Activated CD4-positive, alpha-beta T cell treated with anti-CD3 and anti-CD28 coated beads for 24 hours (primary cell): ENCODE measurements around the gene MINK1.

Source experiments
- DNase-seq, 2 donors: peaks; one replicate each; pipeline ENCODE4 v3.0.0-alpha.2; 2020; ENCODE audit warnings: low read depth in 2 of 2

The MINK1 gene

DNA sequence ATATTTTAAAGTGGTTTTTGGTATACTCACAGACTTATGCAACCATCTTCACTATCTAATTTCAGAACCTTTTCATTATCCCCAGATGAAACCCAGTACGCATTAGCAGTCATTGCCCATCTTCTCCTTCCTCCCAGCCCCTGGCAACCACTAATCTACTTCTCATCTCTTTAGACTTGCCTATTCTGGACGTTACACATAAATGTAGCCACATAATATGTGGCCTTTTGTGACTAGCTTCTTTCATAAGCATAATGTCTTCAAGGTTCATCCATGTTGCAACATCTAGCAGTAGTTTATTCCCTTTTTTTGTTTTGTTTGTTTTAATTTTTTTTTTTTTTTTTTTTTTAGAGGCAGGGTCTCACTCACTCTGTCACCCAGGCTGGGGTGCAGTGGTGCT, 37.7 kb downstream of the MINK1 start:
- DNase-seq, result no peak

DNA sequence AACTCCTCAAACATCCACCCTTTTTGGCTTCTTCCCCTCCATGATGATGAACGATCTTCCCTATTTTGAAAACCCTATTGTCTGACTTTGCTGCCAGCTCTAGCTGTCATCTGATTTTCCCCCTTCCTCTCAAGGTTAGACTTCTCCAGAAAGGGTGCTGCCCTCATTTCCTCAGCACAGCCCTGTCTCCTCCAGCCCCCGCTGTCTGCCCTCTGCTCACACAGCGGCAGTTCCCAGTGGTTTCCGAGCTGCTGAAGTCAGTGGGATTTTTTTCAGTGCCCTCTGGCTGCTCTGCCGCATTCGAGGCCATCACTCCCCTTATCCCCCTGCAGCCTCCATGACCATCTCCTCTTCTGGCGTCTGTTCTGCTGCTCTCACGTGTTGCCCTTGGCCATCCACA, 39.6 kb downstream of the MINK1 start:
- no peak for DNase-seq

DNA sequence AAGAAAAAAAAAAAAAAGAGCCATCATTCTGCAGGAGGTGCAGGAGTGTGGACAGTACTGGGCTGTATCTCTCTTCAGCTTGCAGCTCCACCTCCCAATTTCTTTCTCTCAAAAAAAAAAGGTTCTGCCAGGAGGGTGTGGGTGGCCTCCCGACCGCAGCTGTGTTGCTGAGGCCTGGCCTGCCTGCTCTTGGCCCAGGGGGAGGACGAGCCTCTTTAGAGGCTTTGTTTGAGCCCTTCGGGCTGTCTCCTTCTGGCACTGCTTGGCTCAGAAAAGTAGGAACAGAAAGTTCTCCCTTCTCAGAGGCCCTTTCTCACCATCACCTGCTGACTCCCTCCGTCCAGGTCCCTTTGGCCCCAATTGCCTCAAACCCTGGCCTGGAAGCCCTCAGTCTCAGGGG, 43.9 kb downstream of the MINK1 start:
- DNase-seq, result no peak

DNA sequence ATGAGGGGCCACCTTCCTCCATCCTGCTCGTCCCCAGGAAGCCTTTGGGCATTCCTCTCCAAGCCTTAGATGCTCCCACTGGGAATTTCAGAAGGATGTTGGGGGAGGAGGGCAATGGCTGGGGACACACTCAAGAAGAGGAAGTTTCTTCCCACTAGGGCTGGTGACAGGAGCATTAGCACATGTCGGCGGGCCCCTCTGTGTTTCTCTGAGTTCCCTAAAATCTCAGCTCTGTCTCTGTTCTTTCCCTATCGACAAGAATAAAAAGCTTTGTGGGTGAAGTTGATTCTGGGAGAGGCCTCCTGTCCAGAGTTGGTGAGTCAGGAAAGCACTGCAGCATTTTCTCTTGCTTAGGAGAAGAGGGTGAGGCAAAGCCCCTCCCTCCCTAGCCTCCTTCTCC, 46.5 kb downstream of the MINK1 start:
- no peak for DNase-seq

DNA sequence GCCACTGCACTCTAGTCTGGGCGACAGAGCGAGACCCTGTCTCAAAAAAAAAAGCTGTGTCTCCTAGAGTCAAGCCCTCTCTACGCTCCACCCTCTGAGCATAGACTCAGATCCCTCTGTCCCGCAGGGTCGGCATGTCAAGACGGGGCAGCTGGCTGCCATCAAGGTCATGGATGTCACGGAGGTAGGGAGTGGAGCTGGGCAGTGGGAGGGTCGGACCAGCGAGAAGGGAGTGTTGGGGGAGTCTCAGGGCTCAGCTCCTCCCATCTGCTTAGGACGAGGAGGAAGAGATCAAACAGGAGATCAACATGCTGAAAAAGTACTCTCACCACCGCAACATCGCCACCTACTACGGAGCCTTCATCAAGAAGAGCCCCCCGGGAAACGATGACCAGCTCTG, 47.7 kb downstream of the MINK1 start:
- DNase-seq, result no peak

- DNase-seq, result peak; percentile 48 to 49
Observed at GRCh38 chr17:4881761-4882555, 48.8 kb downstream of the MINK1 start.

DNA sequence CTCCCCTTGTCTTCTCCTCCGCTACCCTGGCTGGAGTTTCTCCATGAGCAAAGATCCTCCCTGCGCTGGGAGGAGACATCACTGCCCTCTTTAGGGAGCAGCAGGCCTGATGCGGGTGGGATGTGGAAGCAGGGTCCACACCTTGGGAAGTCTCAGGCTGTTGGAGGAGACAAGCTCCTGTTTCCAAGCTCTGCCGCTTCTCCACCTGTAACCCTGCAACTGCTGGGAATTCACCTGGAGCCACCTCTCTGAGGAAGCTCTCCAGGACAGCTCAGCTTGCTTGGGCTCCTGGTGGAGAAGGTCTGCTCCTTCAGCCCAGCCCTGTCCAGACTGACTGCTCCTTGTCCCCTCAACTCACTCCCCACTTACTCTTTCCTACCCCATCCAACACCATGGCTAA, 51.3 kb downstream of the MINK1 start:
- no peak for DNase-seq

DNA sequence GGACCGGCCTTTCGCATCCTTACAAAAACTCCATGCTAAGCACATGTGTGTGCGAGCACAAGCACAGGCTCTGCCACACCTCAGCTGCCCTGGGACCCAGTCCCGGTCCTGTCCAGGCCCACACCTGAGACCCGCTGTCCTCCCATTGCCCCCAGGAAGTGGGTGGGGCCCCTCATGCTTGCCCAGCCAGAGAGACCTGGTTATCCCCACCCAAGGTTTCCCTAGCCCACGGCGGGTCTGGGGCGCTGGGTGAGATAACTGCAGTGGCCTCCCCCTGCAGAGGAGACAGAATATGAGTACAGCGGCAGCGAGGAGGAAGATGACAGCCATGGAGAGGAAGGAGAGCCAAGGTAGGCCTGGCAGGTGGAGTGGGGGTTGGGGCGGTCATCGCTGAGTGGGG, 53.7 kb downstream of the MINK1 start:
- no peak for DNase-seq

DNA sequence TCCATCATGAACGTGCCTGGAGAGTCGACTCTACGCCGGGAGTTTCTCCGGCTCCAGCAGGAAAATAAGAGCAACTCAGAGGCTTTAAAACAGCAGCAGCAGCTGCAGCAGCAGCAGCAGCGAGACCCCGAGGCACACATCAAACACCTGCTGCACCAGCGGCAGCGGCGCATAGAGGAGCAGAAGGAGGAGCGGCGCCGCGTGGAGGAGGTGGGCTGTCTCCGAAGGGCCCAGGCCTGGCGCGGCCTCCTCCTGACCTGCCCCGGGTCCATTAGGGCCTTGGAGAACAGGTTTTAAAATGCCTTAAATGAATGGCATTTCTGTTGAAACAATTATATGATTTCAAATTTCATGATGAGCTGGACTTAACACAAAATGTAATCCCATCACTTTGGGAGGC, 54.4 kb downstream of the MINK1 start:
- no peak for DNase-seq

DNA sequence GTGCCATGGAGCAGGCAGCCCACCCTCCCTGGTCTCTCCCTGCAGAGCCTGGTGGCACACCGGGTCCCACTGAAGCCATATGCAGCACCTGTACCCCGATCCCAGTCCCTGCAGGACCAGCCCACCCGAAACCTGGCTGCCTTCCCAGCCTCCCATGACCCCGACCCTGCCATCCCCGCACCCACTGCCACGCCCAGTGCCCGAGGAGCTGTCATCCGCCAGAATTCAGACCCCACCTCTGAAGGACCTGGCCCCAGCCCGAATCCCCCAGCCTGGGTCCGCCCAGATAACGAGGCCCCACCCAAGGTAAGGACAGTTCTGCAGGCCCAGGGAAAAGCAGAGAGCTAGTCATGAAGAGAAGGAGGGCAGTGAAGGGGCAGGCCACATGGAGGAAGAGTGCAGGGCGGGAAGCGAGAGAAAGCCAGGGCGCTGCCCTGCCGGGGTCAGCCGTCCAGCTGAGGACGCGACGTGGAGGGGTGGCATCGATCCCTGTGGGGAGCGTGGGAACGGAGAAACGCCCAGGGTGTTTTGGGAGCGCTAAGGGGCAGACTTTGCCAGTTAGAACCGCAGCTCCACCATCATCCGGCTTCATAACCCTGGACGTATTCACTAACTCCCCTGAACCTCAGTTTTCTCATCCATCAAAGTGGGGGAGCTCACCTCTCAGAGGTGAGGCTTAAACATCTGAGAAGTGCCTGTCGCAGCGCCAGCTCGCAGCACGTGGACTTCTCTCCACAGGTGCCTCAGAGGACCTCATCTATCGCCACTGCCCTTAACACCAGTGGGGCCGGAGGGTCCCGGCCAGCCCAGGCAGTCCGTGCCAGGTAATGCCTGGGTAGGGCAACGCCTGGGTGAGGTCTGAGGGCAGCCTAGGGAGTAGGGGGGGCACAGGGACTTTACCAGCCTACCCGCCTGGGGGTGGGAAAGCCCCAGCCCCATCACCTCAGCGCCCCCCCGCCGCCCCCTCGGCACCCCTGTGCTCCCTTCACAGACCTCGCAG, 58.6 kb downstream of the MINK1 start:
- no peak for DNase-seq

GRCh38 chr17:4892499-4893221, 59.5 kb downstream of the MINK1 start:
- DNase-seq, result no peak

- no peak for DNase-seq
Observed at GRCh38 chr17:4893272-4893671, 60.1 kb downstream of the MINK1 start.

DNA sequence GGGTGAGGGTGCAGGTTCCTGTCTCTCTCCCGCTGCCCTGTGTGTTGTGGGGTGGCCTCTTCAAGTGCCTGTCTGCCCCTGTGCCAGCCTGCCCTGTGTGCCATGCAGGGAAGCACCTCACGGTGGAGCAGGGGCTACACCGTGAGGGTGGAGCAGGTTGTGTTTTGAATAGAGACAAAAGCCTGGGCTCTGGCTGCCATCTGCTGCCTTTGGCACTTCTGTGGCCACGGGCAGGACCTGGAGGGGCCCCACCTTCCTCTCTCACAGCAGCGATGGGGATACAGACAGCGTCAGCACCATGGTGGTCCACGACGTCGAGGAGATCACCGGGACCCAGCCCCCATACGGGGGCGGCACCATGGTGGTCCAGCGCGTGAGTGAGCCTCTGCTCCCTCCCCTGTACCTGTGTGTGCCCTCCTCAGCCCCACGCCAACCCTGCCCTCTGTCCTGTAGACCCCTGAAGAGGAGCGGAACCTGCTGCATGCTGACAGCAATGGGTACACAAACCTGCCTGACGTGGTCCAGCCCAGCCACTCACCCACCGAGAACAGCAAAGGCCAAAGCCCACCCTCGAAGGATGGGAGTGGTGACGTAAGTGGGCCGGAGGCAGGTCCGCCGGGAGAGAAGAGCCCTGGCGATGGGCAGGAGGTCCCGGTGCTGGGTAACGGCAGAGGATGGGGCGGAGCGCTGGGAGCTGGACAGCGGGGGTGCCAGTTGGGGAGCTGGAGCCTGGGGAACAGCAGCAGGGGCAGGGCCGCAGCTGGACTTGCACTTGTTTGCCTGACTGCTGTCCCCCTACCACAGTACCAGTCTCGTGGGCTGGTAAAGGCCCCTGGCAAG, 60.8 kb downstream of the MINK1 start:
- no peak for DNase-seq

- no peak for DNase-seq
Observed at GRCh38 chr17:4895121-4895520, 62.0 kb downstream of the MINK1 start.

DNA sequence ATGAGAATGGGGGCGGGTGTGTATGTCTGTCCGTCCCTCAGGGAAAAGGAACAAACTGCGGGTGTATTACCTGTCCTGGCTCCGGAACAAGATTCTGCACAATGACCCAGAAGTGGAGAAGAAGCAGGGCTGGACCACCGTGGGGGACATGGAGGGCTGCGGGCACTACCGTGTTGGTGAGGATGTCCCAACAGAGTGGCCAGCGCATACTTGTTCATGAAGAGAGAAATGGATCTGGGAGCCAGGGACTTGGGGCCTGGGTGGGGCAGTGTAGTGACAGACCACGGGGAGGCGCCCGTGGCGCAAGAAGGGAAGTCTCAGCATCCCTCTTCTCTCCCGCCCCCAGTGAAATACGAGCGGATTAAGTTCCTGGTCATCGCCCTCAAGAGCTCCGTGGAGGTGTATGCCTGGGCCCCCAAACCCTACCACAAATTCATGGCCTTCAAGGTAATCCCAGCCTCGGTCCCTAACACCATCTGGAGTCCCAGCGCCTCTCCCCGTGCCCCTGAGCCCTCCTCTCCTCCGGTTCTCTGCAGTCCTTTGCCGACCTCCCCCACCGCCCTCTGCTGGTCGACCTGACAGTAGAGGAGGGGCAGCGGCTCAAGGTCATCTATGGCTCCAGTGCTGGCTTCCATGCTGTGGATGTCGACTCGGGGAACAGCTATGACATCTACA, 62.7 kb downstream of the MINK1 start:
- DNase-seq, result no peak

- DNase-seq, result no peak
Observed at GRCh38 chr17:4896332-4897197, 63.4 kb downstream of the MINK1 start.

DNA sequence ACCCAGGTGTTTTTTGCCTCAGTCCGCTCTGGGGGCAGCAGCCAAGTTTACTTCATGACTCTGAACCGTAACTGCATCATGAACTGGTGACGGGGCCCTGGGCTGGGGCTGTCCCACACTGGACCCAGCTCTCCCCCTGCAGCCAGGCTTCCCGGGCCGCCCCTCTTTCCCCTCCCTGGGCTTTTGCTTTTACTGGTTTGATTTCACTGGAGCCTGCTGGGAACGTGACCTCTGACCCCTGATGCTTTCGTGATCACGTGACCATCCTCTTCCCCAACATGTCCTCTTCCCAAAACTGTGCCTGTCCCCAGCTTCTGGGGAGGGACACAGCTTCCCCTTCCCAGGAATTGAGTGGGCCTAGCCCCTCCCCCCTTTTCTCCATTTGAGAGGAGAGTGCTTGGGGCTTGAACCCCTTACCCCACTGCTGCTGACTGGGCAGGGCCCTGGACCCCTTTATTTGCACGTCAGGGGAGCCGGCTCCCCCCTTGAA, 64.1 kb downstream of the MINK1 start:
- no peak for DNase-seq

- DNase-seq, result no peak
Observed at GRCh38 chr17:4897785-4898184, 64.6 kb downstream of the MINK1 start.

DNA sequence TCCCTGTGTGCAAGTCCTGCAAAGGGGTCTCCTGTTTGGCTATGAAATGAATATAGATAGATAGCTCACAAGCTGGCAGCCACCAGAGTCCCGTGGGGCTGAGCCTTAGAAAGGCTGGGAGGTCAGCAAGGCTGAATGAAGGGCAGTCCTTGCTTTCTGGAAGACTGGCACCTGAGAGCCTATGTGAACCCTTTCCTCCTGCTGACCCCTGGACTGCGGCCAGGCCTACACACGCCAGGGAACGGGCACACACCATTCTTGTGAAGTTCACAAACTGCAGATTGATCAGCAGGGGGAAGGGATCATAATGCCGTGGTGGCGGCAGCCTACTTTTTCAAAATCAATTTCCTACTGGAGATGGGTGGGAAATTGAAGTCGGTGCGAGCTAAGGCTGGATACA, 65.2 kb downstream of the MINK1 start:
- no peak for DNase-seq

DNA sequence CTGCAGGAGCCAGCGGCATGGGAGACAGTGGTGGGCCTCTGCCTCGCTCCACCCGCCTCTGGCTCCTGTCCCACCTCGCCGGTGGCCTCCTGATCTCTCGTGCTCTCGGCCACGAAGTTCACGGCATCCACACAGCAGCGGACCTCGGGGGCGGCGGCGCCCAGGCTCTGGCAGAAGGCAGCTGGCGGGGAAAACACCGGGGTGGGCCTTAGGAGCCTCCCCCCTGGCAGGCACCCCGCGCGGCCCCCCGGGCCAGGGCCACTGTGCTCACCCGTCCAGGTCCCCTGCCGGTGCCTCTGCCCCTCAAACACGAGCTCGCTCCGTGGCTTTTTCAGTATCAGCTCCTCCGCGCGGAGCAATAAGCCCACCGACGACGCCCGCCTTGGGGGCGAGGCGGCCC, 65.8 kb downstream of the MINK1 start:
- DNase-seq, result no peak
